ENCODE measurements around the gene NFKBIB. TPM values are rescaled to one million over a fixed set of nuclear protein-coding genes. Genes with fewer than 3 reads are reported as not detected.

The NFKBIB gene
- polyA plus RNA-seq, 1 of the 3 experiments (the other 2 are of a cell fraction) = 31.8 TPM

- Histone ChIP-seq H4K20me1 (ENCODE audit: insufficient read depth) (no peaks in the 10 kb centered on the region), H3F3A (replicated peaks; ENCODE audit: insufficient read depth) (peaks cover 4% of the 10 kb centered on the region), H3K79me2 (ENCODE audit: insufficient read depth) (no peaks in the 10 kb centered on the region), H3K4me2 (no peak overlapping the region), H3K9me2 (no peaks in the 10 kb centered on the region), H3K27ac (ENCODE audit: low read depth in 2 of 2, low read length in 1 of 2) (no peak overlapping the region), H2AFZ (ENCODE audit: low read depth) (no peak overlapping the region), H3K27me3 (ENCODE audit: insufficient read depth) (no peaks in the 10 kb centered on the region), H3K4me3 (ENCODE audit: low read depth in 2 of 2, low read length in 1 of 2) (peak overlapping the region in 1 of 2 experiments; percentile 20; a peak in 1 of 4 replicates), H3K36me3 (replicated peaks in 1 of 2; ENCODE audit: control insufficient read depth in 1 of 2, insufficient read depth in 2 of 2, low read length in 1 of 2) (peaks cover 5 to 15% of the 10 kb centered on the region in 2 experiments), H3K9me3 (no peaks in the 10 kb centered on the region), H3K9ac (no peak overlapping the region), H3K4me1 (ENCODE audit: control insufficient read depth in 1 of 2, insufficient read depth in 2 of 2, low read depth in 1 of 2, low read length in 1 of 2) (peaks cover 0 to 4% of the 10 kb centered on the region in 2 experiments; a peak in 1 of 4 replicates)
- DNase-seq = peak; percentile 99
- CTCF ChIA-PET = interaction anchor here (0.9 to 1.7 kb wide), 4 partner anchors 10 to 19 kb away, joined by 3 to 6 read pairs (median 3); partner anchors contain the start of genes MRPS12 and SARS2
- 52% methylated on average over 43 of the region's 72 CpGs for WGBS (ENCODE audit: low lambda C conversion rate)
- POLR2A ChIA-PET = interaction anchor here (1.6 kb wide), 1 partner anchor 19 kb away, joined by 5 read pairs; the partner anchor contains the start of genes MRPS12 and SARS2
- TF ChIP-seq PBX3 (IDR thresholded peaks at IDR 0.05) (no peak), GATA2 (CRISPR knock-in tag; IDR thresholded peaks at IDR 0.05) (0 out of 2 replicates have a peak, but pooled peaks have one; percentile 16), MXI1 (IDR thresholded peaks at IDR 0.05; ENCODE audit: low read depth, low read length) (peak; percentile 28; the same call in 1 of the 2 replicates)
Observed at GRCh38 chr19:38949580-38950367, 50.0 kb downstream of the NFKBIB start.

GRCh38 chr19:38951187-38951586 lies 51.4 kb downstream of the NFKBIB start:
- ChIA-PET POLR2A (no interaction called here), CTCF (interaction anchor here (1.0 to 1.5 kb wide), 2 partner anchors 9 to 25 kb away, joined by 3 to 4 read pairs; no protein-coding TSS in a partner anchor)
- no peak overlapping the region for H2AFZ ChIP-seq (ENCODE audit: low read depth)
- no peak overlapping the region for H3K9ac ChIP-seq
- H3K9me2 ChIP-seq = no peaks in the 10 kb centered on the region
- H3K79me2 ChIP-seq (ENCODE audit: insufficient read depth) = no peaks in the 10 kb centered on the region
- no peak overlapping the region for H3K4me2 ChIP-seq
- no peaks in the 10 kb centered on the region for H3K9me3 ChIP-seq
- peaks cover 4% of the 10 kb centered on the region for H3F3A ChIP-seq (replicated peaks; ENCODE audit: insufficient read depth)
- no peak overlapping the region for H3K4me3 ChIP-seq (ENCODE audit: low read depth in 2 of 2, low read length in 1 of 2)
- DNase-seq = no peak
- H3K27me3 ChIP-seq (ENCODE audit: insufficient read depth) = no peaks in the 10 kb centered on the region
- H3K27ac ChIP-seq (ENCODE audit: low read depth in 2 of 2, low read length in 1 of 2) = no peak overlapping the region
- no peaks in the 10 kb centered on the region for H4K20me1 ChIP-seq (ENCODE audit: insufficient read depth)
- H3K4me1 ChIP-seq (ENCODE audit: control insufficient read depth in 1 of 2, insufficient read depth in 2 of 2, low read depth in 1 of 2, low read length in 1 of 2) = peaks cover 0 to 4% of the 10 kb centered on the region in 2 experiments; a peak in 1 of 4 replicates
- H3K36me3 ChIP-seq (replicated peaks in 1 of 2; ENCODE audit: control insufficient read depth in 1 of 2, insufficient read depth in 2 of 2, low read length in 1 of 2) = peaks cover 5 to 9% of the 10 kb centered on the region in 2 experiments
- WGBS (ENCODE audit: low lambda C conversion rate) = 83% methylated on average over 3 of the region's 3 CpGs
- no peak for TF ChIP-seq GATA2 (CRISPR knock-in tag; IDR thresholded peaks at IDR 0.05)
- TF ChIP-seq TCF12 (IDR thresholded peaks at IDR 0.05) = no peak
- no peak for TF ChIP-seq SMC3 (IDR thresholded peaks at IDR 0.05; ENCODE audit: low read depth, low read length)
- no peak for TF ChIP-seq ELF1 (IDR thresholded peaks at IDR 0.05)
- TF ChIP-seq SIN3A (IDR thresholded peaks at IDR 0.05; ENCODE audit: borderline replicate concordance, low read depth, low read length) = no peak
- no peak for TF ChIP-seq RCOR1 (IDR thresholded peaks at IDR 0.05; ENCODE audit: low read length)
- no peak for TF ChIP-seq RXRA (IDR thresholded peaks at IDR 0.05; ENCODE audit: borderline replicate concordance, low read depth)
- TF ChIP-seq TEAD4 (IDR thresholded peaks at IDR 0.05; ENCODE audit: borderline replicate concordance, insufficient read depth) = no peak
- TF ChIP-seq MXI1 (IDR thresholded peaks at IDR 0.05; ENCODE audit: low read depth, low read length) = no peak
- TF ChIP-seq EP300 (IDR thresholded peaks at IDR 0.05; ENCODE audit: borderline replicate concordance in 1 of 2, low read depth in 1 of 2, low read length in 1 of 2) = no peak
- TF ChIP-seq TAF1 (IDR thresholded peaks at IDR 0.05; ENCODE audit: borderline replicate concordance, low read depth, low read length) = no peak
- no peak for TF ChIP-seq EZH2phosphoT487 (IDR thresholded peaks at IDR 0.05; ENCODE audit: borderline replicate concordance, low read depth)
- no peak for TF ChIP-seq IRF3 (IDR thresholded peaks at IDR 0.05; ENCODE audit: low read depth, low read length)
- no peak for TF ChIP-seq FOXJ3 (CRISPR knock-in tag; IDR thresholded peaks at IDR 0.05)
- TF ChIP-seq ZBTB33 (IDR thresholded peaks at IDR 0.05; ENCODE audit: borderline replicate concordance, low read depth) = no peak
- no peak for TF ChIP-seq REST (IDR thresholded peaks at IDR 0.05; ENCODE audit: low read depth, low read length)
- no peak for TF ChIP-seq NRF1 (IDR thresholded peaks at IDR 0.05; ENCODE audit: low read depth, low read length)
